GM21717 (cell line): ENCODE measurements around the gene RGS19.
"Not testable (repeated sequence)": the region's sequence is repeated elsewhere in the genome, so short reads cannot be mapped to it uniquely, and the experiment has no call there.

Experiments used
- ATAC-seq: cut with Tn5 transposase; IDR thresholded peaks from one replicate; pipeline ENCODE4 v1.9.1; 2021; ENCODE audit warnings: mild to moderate bottlenecking, moderate library complexity; ENCODE audit not compliant: unreplicated experiment

Gene RGS19, protein sequence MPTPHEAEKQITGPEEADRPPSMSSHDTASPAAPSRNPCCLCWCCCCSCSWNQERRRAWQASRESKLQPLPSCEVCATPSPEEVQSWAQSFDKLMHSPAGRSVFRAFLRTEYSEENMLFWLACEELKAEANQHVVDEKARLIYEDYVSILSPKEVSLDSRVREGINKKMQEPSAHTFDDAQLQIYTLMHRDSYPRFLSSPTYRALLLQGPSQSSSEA

DNA sequence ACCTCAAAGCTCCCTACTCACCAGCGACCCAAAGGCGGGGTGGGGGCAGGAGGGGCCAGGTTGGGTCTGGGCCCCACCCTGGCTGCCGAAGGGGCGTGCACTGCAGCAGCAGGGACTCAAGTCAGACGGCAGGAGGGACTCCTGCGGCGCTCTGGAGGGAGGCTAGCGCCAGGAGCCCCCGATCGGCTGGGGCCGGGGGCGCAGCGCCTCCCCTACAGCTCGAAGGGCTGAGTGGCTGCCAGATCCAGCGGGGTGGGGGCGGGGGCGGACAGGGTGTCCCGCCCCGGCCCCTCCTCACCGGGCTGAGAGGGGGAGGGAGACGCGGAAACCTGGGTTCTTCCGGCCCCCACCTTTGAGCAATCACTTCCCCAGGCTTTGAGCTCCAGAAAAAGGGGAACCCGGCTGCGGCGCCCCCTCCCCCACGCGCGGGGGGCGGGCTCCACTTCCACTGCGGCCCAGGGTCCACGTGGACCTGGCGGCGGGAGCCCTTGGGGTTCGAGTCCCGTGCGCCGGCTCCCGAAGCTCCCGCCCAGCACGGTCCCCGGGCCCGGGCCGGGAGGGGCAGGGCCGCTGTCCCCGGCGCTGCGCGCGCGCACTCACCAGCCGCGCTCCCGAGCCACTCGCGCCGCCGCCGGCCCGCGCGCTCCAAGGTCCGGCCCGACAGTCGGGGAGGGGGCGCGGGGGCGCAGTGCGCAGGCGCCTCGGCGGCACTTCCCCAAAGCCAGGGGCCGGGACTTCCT is at the start of gene RGS19:
Gene RGS19 (minus strand): TSS at position 246 of the 740 bp plus-strand sequence. CDS start 2,632 bp downstream, outside the sequence.
- peak; percentile 26 for ATAC-seq

DNA sequence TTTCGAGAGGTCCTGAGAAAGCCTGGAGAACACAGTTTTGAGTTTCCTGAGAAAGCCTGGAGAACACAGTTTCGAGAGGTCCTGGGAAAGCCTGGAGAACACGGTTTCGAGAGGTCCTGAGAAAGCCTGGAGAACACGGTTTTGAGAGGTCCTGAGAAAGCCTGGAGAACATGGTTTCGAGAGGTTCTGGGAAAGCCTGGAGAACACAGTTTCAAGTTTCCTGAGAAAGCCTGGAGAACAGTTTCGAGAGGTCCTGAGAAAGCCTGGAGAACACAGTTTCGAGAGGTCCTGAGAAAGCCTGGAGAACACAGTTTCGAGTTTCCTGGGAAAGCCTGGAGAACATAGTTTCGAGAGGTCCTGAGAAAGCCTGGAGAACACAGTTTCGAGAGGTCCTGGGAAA is 44.2 kb upstream of the RGS19 start:
- ATAC-seq, result not testable (repeated sequence)

DNA sequence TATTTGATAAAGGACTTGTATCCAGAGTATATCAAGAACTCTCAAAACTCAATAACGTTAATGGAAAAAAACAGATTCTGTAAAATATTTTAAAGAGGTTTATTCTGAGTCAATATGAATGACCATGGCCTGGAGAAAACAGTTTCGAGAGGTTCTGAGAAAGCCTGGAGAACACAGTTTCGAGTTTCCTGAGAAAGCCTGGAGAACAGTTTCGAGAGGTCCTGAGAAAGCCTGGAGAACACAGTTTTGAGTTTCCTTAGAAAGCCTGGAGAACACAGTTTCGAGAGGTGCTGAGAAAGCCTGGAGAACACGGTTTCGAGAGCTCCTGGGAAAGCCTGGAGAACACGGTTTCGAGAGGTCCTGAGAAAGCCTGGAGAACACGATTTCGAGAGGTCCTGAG is 43.6 kb upstream of the RGS19 start:
- ATAC-seq, result not testable (repeated sequence)

DNA sequence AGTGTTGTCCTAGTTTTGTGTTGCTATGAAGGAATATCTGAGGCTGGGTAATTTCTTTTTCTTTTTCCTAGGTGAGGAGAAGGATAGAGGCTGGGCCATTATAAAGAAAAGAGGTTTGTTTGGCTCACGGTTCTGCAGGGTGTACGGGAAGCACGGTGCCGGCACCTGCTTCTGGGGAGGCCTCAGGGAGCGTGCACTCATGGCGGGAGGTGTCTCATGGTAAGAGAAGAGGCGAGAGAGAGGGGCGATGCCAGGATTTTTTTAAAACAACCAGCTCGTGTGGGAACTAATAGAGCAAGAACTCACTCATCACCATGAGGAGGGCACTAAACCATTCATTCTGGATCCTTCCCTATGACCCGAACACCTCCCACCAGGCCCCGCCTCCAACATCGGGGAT is 42.3 kb upstream of the RGS19 start:
- ATAC-seq, result no peak

DNA sequence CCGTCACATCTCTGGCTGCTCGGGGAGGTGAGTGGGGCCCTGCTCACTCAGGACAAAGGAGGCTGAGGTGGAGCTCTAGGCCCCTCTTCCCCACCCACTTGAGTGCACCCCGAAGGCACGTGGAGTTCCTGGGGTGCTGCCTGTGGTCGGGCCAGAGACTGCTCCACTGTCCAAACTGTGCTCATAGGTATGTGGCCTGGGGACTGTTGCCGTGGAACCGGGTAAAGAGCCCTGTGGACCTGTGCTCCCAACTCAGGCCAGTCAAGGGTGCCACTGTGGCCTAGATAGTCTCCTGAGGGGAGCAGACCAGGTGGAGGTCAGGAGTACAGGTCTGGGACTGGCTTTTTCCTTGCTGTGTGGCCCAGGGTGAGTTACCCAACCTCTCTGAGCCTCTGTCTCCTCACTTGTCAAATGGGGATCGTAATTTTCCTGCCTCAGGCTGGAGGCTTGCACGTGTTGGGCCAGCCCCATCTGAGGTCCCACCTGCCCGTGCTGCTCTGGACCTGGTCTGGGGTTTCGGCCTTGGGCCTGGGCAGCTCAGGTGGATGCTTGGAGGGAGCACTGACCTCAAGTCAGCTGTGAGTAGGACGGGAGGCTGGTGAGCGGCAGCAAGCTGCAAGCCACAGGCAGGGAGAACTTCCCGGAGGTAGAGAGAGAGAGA is 40.5 kb upstream of the RGS19 start:
- no peak for ATAC-seq

DNA sequence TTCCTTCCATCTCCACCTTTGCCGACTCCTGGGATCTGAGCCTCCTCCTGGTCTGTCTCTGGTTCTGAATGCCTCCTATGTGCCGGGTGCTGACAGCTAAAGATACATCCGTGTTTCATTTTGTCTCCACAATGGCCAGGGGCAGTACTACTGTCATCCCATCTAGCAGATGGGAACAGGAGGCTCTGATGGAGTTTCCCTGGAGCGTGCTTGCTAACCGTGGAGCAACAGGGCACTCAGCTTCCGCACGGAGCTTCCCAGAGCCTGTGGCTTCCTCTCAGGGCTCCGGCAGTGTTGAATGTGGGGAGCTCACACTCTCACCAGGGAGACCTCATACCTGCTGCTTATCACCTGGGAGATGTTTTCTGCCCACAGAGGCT is 40.0 kb upstream of the RGS19 start:
- ATAC-seq, result no peak

DNA sequence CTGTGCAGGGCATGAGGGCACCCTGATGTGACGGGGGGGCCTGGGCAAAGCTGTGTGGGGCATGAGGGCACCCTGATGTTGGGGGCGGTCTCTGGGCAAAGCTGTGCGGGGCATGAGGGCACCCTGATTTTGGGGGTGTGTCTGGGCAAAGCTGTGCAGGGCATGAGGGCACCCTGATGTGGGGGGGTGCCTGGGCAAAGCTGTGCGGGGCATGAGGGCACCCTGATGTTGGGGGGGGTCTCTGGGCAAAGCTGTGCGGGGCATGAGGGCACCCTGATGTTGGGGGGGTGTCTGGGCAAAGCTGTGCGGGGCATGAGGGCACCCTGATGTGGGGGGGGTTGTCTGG is 38.1 kb upstream of the RGS19 start:
- not testable (repeated sequence) for ATAC-seq

DNA sequence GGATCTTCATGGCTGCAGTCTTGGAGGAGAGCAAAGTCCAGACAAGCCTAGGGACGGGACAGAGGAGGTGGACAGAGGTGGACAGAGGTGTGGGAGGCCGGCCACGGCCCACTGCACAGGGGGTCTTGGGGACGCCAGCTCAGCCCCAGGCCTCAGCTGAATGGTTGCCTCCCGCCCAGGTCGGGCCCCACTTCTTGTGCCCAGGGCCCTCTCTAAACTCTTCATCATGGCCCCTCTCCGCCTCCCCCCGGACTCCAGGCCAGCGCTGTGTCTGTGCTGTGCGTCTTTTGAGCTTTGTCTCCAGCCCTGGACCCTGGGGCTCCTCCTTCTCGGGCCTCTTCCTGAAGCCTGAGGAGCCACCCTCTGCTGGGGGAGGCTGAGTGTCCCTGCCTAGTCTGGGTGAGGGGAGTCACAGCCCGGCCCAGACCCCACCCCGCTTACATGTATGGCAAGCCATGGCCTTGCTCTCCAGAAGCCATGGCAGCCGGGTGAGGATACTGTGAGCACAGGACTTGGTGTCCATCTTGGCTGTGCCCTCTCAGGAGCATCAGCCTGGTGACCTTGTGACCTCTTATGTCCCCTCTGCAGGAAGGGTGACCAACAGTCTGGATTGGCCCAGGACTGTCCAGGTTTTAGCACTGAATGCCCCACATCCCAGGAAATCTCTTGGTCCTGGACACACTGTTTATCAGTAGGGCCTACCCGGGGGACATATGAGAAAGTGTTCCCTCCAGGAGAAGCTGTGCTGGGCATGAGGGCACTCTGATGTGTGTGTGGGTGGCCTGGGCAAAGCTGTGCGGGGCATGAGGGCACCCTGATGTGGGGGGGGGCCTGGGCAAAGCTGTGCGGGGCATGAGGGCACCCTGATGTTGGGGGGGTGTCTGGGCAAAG is 37.5 kb upstream of the RGS19 start:
- ATAC-seq, result no peak

DNA sequence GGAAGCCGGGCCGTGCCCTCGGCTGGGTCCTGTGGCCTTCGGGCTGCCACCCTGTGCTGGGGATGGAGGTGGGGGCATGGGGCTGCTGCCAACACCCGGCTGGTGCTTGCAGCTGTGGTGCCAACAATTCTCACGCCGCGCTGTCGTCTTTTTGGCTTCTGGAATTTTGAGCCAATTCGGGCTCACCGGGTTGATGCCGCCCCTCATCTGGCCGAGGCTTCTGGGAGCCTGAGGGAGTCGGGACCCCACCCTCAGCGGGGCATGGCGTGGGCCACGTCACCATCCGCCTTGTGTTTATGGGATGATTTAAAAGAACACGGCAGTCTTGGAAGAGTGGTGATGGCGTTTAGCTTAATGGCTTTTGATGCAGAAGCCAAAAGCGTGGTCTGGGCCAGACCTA is 36.7 kb upstream of the RGS19 start:
- ATAC-seq, result no peak

DNA sequence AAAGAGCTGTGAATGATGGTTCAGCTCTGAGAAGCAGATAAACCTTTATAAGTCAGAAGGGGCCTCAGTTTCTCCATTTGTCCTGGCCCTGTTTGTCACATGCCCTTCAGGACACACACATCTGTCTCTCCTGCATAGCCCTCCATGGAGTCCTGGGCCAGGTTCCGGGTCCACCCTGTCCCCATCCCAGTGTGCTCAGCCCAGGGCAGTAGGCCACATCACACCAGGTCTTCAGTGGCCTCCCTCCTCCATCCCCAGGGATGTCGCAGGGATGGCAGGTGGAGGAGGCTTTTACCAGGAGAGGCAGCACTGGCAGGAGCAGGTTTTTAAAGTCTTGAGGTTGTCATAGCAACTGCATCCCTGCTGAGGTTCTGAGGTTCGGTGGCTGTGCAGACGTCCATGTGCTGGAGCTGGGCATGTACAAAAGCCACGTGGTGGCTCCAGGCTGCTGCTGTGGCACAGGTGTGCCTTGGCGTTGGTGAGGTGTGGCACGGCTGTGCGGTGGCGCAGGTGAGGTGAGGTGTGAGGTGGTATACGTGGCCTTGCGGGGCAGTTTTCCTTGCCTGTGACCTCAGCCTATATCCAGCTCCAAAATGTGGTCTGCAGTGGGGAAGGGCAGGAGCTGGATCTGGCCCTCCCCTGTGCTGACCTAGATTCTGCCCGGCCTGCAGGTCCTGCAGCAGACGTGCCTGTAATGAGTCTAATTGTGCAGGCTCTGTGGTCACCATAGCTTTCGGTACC is 36.0 kb upstream of the RGS19 start:
- no peak for ATAC-seq

DNA sequence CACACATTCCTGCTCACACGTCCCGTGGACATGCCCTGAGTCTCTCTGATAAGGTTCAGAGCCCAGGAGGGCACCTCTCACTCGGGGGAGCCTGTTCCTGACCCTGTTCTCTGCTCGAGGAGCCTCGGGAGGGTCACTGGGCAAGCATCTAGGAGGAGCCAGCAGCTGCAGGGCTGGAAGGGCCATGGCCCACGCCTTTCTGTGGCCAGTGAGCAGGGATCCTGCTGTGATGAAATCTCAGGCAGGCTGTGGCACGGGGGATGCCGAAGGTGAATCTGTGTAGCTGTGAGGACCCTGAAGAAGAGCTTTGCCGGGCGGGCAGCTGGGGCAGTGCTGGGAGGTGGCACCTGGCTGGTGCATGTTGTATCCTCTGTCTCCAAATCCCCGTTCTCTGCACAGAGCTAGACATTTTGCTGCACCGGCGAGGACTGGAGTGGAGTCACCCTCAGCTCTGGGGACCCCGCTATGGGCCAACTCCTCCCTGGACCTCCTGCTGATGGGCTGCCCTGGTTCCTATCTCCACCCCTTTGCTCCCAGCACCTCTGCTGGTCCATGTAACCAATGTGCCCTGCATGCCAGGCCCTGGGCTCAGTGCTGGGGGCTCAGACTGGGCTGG is 35.1 kb upstream of the RGS19 start:
- ATAC-seq, result no peak

DNA sequence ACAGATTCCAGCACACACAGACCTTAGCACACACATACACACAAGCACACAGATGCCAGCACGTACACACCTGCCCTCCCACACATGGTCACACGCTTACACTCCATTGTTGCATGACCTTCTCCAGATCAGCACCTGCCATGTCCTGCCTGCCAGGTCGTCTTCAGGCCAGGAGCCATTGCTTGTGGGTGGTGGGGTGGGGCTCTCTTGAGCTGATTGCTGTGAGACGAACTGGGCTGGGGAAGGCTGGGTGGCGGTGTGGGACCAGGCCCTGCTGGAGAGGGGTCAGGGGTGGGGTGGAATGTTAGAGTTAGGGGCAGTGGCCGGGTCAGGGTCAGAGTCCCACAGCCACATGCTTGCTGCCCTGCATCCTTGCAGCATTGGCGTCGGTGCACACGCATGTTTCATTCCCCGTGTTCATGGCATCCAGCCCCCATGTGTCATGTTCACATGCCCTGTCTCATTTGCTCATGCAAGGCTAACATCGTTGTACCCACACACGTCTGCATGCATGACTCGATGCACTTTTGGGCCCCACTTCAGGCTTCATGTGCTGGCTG is 34.6 kb upstream of the RGS19 start:
- ATAC-seq, result no peak

DNA sequence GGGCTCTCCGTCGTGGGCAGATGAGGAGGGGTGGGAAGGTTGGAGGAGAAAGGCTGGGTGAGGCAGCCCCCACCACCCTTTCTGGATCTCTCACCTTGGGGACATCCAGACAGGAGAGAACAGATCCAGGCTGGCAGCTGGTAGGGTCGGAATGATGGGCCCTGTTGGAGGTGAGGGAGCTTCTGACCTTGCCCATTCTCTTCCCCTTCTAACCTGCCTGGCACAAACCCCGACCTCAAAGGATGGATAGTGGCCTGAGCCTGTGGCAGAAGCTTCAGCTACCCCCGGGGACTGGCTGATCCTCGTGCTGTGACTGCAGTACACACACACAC is 34.1 kb upstream of the RGS19 start:
- ATAC-seq, result no peak

DNA sequence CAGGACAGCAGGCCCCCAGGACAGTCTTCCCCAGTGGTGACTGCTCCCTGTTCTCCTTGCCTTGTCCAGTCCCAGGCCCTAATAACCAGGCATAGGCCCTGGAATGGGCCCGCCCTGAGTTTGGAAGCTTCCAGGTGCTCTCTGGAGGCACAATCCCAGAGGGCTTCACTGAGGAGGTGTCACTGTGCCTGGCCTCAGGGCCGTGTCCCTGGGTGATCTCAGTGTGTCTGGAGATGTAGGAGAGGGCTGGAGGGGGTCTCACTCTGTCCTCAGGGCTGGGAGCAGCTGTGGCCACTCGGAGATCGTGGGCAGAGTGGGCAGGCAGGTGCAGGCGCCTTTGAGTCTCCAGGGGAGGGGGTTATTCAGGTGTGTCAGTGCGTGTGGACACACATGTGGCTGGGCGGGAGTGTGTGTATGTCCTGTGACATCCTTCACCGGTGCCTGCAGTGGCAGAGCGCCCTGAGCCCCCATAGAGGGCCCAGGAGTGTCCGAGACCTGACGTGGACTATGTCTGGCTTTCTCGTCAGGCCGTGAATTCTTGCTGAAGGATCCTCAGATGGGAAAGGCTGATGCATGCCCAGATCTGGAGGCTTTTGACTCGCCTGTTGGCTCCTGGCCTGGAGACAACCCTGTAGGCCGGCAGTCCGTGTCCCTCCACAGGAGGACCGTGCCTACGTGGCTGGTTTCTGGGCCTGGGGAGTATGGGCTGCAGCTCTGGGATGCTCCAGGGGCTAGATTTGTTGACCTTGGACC is 33.5 kb upstream of the RGS19 start:
- ATAC-seq, result no peak

DNA sequence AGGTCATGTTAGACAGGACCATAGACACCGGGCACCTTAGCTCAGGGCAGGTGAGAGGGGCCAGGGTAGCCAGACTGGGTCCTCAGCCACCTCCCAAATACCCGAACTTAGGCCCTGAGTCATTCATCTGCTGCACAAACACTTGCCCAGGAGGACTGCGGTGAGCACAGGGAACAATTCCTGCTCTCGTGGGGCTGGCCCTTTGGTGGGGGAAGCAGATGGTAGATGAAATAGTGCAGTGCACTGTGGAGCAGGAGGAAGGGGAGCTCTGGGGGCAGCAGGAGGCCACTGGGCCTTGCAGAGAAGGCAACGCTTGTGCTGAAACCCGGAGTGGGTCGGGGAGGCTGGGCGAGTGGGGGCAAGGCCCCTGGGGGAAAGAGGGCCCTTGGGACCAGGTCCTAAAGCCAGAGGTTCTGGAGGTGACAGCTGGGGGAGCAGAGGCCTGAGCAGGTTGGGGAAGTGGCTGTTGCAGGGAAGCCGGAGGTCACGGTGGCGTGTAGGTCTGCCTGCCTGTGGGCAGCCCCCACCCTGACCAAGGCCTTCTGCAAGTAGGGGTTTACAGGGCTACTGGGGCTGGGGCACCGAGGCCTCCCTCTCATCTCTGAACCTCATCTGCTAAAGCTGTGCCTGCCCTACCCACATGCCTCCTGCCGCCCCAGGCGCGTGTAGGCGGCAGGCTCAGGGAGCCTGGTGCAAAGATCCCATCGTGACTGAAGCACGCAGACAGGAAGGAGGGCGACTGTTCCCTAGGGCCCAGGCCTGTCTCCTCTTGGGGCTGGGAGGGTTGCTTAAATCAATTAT is 32.7 kb upstream of the RGS19 start:
- no peak for ATAC-seq

DNA sequence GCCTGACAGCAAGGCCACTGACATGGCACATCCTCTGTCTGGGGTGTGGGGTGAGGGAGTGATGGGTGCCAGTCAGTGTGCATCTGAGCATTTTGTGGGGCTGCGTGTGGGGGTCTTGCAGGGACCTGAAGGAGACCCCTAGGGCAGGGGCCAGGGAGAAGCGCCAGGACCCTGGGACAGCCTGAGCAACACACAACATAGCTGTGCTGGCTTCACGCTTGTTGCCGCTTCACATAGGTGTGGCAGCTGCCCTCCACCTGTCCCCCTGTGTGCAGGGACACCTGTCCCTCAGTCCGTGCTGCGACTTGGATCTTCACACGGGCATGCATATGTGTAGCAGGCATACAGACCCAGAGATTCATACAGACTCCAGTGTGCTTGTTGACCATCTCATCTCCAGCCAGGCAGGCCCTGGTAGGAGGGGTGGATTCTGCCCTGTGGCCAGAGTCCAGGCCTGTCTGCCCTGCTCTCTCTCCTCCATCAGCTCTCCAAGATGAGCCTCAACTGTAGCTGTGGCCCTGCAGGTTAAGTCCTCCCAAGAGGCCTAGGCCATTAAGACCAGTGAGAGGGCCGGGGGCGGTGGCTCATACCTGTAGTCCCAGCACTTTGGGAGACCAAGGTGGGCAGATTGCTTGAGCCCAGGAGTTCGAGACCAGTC is 31.2 kb upstream of the RGS19 start:
- no peak for ATAC-seq

DNA sequence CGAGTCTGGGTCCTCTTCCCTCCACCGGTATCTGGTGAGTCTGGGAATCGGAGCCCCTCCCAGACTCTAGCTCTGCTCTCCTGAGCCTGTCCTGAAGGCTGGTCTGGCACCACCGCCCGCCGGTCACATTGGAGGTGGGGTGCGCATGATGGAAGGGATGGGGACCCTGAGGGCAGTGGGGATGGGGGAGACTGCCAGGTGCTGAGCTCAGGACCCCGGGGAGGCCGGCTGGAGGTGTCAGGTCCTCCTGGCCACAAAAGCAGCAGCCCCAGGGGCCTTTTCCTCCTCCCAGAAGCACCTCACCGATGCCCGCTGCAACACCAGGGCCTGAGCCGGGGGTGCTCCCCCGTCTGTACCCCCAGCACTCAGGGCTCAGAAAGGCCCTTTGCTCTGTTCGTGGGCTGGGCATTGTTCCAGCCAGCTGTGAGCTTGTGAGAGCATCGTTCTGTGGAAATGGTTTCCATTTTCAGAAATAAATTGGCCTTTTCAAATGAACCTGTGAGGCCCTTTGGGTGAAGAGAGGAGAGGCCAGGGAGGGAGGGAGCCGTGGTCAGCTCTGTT is 30.6 kb upstream of the RGS19 start:
- no peak for ATAC-seq
